Uterus (tissue), 4 donors: ENCODE measurements around the gene PTPRQ. TPM values are rescaled to one million over a fixed set of nuclear protein-coding genes. Genes with fewer than 3 reads are reported as not detected.

Source experiments
- DNase-seq, 2 donors: peaks; one replicate each; pipeline ENCODE4 v3.0.0-alpha.2; 2019 to 2020
- H3K27ac ChIP-seq, 2 donors: fragments of 200-600 bp; sonication (generic); 1 replicate in 1 of 2; 2 replicates in 1 of 2; pipeline ENCODE4 v1.5.1; 2016 to 2018
- H3K27me3 ChIP-seq, 2 donors: fragments of 200-600 bp; sonication (generic); one replicate each; pipeline ENCODE4 v1.5.1; 2018 to 2019; ENCODE audit warnings: control low read depth in 1 of 2
- H3K36me3 ChIP-seq, 2 donors: fragments of 200-600 bp; sonication (generic); one replicate each; pipeline ENCODE4 v1.5.1; 2019; ENCODE audit warnings: control low read depth in 1 of 2
- H3K4me1 ChIP-seq, 2 donors: fragments of 200-600 bp; sonication (generic); one replicate each; pipeline ENCODE4 v1.5.1; 2018 to 2019; ENCODE audit warnings: control low read depth in 1 of 2
- H3K4me3 ChIP-seq, 2 donors: fragments of 200-600 bp; sonication (generic); 1 replicate in 1 of 2; 2 replicates in 1 of 2; pipeline ENCODE4 v1.5.1; 2018 to 2019; ENCODE audit warnings: mild to moderate bottlenecking in 1 of 2
- H3K9me3 ChIP-seq, 2 donors: fragments of 200-600 bp; sonication (generic); one replicate each; pipeline ENCODE4 v1.5.1; 2019; ENCODE audit warnings: control low read depth in 1 of 2
- POLR2A ChIP-seq, 2 donors: fragments of 450-650 bp; IDR thresholded peaks; one replicate each; pipeline ENCODE4 v1.6.1; 2016; ENCODE audit warnings: antibody characterized with exemption in 2 of 2, mild to moderate bottlenecking in 1 of 2, moderate library complexity in 1 of 2
- intact Hi-C: fragments of 100-400 bp; cut with DNase I; formaldehyde crosslinking; loops from one replicate; pipeline ENCODE4 v1.15.1; 2023; ENCODE audit warnings: low total_unique reads
- total RNA-seq, 4 donors: library from RNA; depleted of rRNA in 3 of 4; stranded (reverse); fragments of >200 nt in 3 of 4; gene quantifications; one replicate each; pipeline versions ENCODE4 v1.1.0 to v1.2.4, GENCODE V29; 2014 to 2023
- TF ChIP-seq, protein P1 (sequence below), 4 experiments: fragments of 200-600 bp in 2 of 4; fragments of 450-650 bp in 2 of 4; sonication (generic) in 2 of 4; IDR thresholded peaks; one replicate each; pipeline ENCODE4 v1.5.1; 2016 to 2019; ENCODE audit warnings: antibody characterized with exemption in 4 of 4, mild to moderate bottlenecking in 2 of 4, moderate library complexity in 1 of 4
- donor health status: DM: yes; HTN: yes; CAD: no.

The PTPRQ gene
- total RNA-seq, 4 donors from 2014 or later: 0.29 to 1.3 (median 1.0) TPM; not detected in 1

DNA sequence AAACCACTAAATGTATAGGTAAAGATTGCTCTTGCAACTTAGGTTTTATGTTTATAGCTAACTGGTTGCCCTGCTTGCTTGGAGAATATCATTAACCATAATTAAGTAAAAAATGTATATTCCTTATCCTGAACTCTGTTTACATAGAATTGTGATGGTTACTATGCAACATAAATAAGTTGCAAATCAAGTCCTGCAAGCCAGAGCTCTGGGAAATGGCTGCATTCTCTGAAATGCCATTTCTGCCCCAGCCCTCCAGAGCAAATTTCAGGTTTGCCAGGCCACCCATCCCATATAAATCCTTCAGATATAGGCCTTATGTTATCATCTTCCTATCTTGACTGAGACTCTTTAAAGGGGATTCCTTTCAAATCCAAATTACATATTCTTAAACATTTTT lies 145.0 kb downstream of the PTPRQ start:
- Histone ChIP-seq H3K27me3 (no peaks in the 10 kb centered on the region), H3K36me3 (no peaks in the 10 kb centered on the region), H3K9me3 (no peaks in the 10 kb centered on the region), H3K4me3 (no peak overlapping the region), H3K27ac (no peak overlapping the region), H3K4me1 (no peaks in the 10 kb centered on the region)
- TF ChIP-seq POLR2A (IDR thresholded peaks at IDR 0.05): no peak
- TF ChIP-seq, protein P1, sequence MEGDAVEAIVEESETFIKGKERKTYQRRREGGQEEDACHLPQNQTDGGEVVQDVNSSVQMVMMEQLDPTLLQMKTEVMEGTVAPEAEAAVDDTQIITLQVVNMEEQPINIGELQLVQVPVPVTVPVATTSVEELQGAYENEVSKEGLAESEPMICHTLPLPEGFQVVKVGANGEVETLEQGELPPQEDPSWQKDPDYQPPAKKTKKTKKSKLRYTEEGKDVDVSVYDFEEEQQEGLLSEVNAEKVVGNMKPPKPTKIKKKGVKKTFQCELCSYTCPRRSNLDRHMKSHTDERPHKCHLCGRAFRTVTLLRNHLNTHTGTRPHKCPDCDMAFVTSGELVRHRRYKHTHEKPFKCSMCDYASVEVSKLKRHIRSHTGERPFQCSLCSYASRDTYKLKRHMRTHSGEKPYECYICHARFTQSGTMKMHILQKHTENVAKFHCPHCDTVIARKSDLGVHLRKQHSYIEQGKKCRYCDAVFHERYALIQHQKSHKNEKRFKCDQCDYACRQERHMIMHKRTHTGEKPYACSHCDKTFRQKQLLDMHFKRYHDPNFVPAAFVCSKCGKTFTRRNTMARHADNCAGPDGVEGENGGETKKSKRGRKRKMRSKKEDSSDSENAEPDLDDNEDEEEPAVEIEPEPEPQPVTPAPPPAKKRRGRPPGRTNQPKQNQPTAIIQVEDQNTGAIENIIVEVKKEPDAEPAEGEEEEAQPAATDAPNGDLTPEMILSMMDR (IDR thresholded peaks at IDR 0.05): no peak
- DNase-seq: no peak
- intact Hi-C loops: no loop called here

DNA sequence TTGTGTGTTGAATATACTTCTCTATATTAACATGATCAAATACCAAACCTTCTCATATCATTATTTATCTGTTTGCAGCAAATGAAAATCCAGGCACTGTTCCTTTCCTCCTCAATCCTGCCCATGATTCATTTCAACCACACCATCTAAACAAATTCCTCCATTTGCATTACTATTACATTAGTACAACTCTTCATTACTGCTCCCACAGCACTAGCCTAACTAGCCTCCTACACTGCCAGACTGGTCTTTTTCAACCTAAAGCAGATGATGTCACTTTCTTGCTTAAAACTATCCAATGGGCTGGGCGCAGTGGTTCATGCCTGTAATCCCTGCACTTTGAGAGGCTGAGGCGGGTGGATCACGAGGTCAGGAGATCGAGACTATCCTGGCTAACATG lies 146.1 kb downstream of the PTPRQ start:
- Histone ChIP-seq H3K36me3 (no peaks in the 10 kb centered on the region), H3K9me3 (no peaks in the 10 kb centered on the region), H3K4me3 (no peak overlapping the region), H3K27ac (no peak overlapping the region), H3K4me1 (no peaks in the 10 kb centered on the region), H3K27me3 (no peaks in the 10 kb centered on the region)
- no peak for DNase-seq
- intact Hi-C loops: no loop called here
- TF ChIP-seq, protein P1 (IDR thresholded peaks at IDR 0.05): no peak
- TF ChIP-seq POLR2A (IDR thresholded peaks at IDR 0.05): no peak

DNA sequence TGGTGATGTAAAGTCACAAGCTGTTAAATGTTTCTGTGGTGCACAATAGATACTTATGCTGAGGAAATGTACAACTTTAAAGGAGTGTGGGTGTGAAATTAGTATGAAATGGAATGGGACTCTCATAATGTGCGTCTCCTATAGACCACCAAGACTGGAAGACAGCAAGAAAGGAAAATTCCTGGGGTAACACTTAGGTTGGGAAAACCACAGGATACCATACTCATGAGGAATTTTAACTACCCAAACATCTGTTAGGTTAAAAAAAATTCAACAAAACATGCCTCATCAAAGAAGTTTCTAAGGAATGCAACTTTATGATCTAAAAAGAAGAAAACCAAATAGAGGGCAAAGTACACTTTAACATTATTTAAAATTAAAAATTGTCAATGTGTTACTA lies 149.7 kb downstream of the PTPRQ start:
- Histone ChIP-seq H3K4me1 (no peaks in the 10 kb centered on the region), H3K9me3 (no peaks in the 10 kb centered on the region), H3K27me3 (no peaks in the 10 kb centered on the region), H3K4me3 (no peak overlapping the region), H3K36me3 (no peaks in the 10 kb centered on the region), H3K27ac (no peak overlapping the region)
- TF ChIP-seq POLR2A (IDR thresholded peaks at IDR 0.05): no peak
- TF ChIP-seq, protein P1 (IDR thresholded peaks at IDR 0.05): no peak
- DNase-seq: no peak
- intact Hi-C loops: no loop called here

DNA sequence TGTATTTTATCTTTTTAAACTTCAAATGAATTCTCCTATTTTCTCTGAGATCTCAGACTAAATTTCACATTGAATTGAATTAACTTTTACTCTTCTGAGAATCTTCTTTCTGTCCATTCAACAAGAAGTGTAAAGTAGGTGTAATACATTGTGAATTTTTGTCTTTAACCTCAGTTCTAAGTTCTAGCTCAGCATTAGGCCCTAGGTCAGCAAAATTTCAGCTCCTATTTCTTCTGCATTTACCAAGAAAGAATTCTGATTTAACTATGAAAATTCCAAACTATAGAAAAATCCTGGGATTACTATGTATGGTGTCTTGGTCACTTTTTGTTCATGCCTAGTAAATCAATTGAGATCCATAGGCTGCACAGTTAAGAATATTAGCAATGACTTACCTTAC lies 152.5 kb downstream of the PTPRQ start:
- Histone ChIP-seq H3K36me3 (no peaks in the 10 kb centered on the region), H3K27me3 (no peaks in the 10 kb centered on the region), H3K4me3 (no peak overlapping the region), H3K27ac (no peak overlapping the region), H3K9me3 (no peaks in the 10 kb centered on the region), H3K4me1 (no peaks in the 10 kb centered on the region)
- no peak for DNase-seq
- TF ChIP-seq, protein P1 (IDR thresholded peaks at IDR 0.05): no peak
- no peak for TF ChIP-seq POLR2A (IDR thresholded peaks at IDR 0.05)
- intact Hi-C loops: no loop called here

DNA sequence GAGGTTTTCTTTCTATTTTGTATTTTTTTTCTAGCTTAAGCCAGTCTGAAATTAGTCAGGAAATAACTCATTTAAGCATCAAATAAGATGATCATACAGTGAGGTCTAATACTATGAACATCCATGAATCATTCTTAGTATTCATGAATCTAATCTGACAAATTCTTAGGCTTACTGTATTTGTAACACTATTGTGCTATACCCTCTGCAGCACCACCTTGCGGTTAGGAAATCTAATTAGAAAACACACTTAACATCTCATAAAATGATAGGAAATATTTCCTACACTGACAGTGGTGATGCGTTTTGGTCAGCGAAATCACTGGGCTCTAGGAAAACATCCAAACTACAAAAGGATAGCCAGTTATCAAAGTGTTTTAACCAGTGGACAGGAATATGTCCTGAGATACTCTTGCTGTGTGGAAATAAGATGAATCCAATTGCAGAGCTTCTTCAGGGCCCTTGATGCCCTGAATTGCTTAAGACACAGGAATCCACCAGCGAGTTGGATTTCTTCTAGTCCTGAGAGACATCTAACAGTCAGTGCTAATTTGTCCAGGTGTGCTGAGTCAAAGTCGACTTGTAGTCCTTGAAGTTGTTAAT lies 154.1 kb downstream of the PTPRQ start:
- H3K4me1 ChIP-seq: no peaks in the 10 kb centered on the region
- no peak overlapping the region for H3K4me3 ChIP-seq
- no peaks in the 10 kb centered on the region for H3K36me3 ChIP-seq
- no peaks in the 10 kb centered on the region for H3K9me3 ChIP-seq
- H3K27ac ChIP-seq: no peak overlapping the region
- no peaks in the 10 kb centered on the region for H3K27me3 ChIP-seq
- TF ChIP-seq POLR2A (IDR thresholded peaks at IDR 0.05): no peak
- TF ChIP-seq, protein P1 (IDR thresholded peaks at IDR 0.05): peak in 3 of 4 experiments; percentile 18 to 21 (median 20)
- no peak for DNase-seq
- intact Hi-C loops: no loop called here
